Measurements from ENCODE around the gene NDUFAF8.

DNA sequence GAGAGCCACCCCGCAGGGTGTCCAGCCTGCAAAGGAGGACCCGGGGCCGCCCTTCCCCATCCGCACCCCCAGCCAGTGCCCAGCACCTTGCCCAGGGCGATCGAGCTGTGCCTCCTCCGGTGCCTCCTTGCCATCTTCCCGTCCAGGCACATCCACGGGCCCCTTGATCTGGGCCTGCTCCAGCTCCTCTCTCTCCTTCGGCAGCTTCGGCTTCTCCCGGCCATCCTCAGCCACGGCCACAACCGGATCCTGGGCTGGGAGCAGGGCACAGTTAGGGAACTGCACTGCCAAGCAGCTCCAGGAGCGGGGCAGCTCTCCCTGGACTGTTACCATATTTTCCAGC is 13.8 kb downstream of the NDUFAF8 start:
- no peak for TF ChIP-seq POLR2A (IDR thresholded peaks at IDR 0.05)
- TF ChIP-seq, protein P1, sequence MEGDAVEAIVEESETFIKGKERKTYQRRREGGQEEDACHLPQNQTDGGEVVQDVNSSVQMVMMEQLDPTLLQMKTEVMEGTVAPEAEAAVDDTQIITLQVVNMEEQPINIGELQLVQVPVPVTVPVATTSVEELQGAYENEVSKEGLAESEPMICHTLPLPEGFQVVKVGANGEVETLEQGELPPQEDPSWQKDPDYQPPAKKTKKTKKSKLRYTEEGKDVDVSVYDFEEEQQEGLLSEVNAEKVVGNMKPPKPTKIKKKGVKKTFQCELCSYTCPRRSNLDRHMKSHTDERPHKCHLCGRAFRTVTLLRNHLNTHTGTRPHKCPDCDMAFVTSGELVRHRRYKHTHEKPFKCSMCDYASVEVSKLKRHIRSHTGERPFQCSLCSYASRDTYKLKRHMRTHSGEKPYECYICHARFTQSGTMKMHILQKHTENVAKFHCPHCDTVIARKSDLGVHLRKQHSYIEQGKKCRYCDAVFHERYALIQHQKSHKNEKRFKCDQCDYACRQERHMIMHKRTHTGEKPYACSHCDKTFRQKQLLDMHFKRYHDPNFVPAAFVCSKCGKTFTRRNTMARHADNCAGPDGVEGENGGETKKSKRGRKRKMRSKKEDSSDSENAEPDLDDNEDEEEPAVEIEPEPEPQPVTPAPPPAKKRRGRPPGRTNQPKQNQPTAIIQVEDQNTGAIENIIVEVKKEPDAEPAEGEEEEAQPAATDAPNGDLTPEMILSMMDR (IDR thresholded peaks at IDR 0.05) = no peak

All from body of pancreas (tissue), 4 donors.